ENCODE measurements around the gene PTPRCAP. TPM values are rescaled to one million over a fixed set of nuclear protein-coding genes. Genes with fewer than 3 reads are reported as not detected.

PTPRCAP gene
- total and polyA plus RNA-seq, 9 donors: 0.84 to 1.5 (median 1.2) TPM

- Histone ChIP-seq H3K9me3 (replicated peaks; ENCODE audit: control insufficient read depth, low read depth, low read length) (no peaks in the 10 kb centered on the region), H3K27me3 (ENCODE audit: control insufficient read depth, insufficient read depth, low read length) (no peaks in the 10 kb centered on the region), H3K27ac (ENCODE audit: low read length) (peak overlapping the region; percentile 82), H3K36me3 (ENCODE audit: control insufficient read depth, insufficient read depth, low read length) (peaks cover 9% of the 10 kb centered on the region), H3K4me3 (ENCODE audit: low read length) (peak overlapping the region; percentile 60), H3K4me1 (ENCODE audit: control insufficient read depth, insufficient read depth, low read length) (peaks cover 35% of the 10 kb centered on the region)
- 79% methylated on average over 3 of the region's 3 CpGs for whole genome bisulfite sequencing (ENCODE audit: insufficient coverage)
- DNase-seq: no peak
Observed at GRCh38 chr11:67465189-67465510, 27.7 kb upstream of the PTPRCAP start.

GRCh38 chr11:67464411-67465188 lies 27.1 kb upstream of the PTPRCAP start:
- Histone ChIP-seq H3K9me3 (replicated peaks; ENCODE audit: control insufficient read depth, low read depth, low read length) (no peaks in the 10 kb centered on the region), H3K4me1 (ENCODE audit: control insufficient read depth, insufficient read depth, low read length) (peaks cover 33% of the 10 kb centered on the region), H3K27ac (ENCODE audit: low read length) (peak overlapping the region; percentile 82), H3K36me3 (ENCODE audit: control insufficient read depth, insufficient read depth, low read length) (peaks cover 9% of the 10 kb centered on the region), H3K4me3 (ENCODE audit: low read length) (peak overlapping the region; percentile 60), H3K27me3 (ENCODE audit: control insufficient read depth, insufficient read depth, low read length) (no peaks in the 10 kb centered on the region)
- DNase-seq: peak; percentile 76
- WGBS (ENCODE audit: insufficient coverage): 6% methylated on average over 30 of the region's 56 CpGs

- Histone ChIP-seq H3K9me3 (replicated peaks; ENCODE audit: control insufficient read depth, low read depth, low read length) (no peaks in the 10 kb centered on the region), H3K36me3 (ENCODE audit: control insufficient read depth, insufficient read depth, low read length) (peaks cover 9% of the 10 kb centered on the region), H3K4me3 (ENCODE audit: low read length) (peak overlapping the region; percentile 60), H3K4me1 (ENCODE audit: control insufficient read depth, insufficient read depth, low read length) (peaks cover 29% of the 10 kb centered on the region), H3K27ac (ENCODE audit: low read length) (peak overlapping the region; percentile 82), H3K27me3 (ENCODE audit: control insufficient read depth, insufficient read depth, low read length) (no peaks in the 10 kb centered on the region)
- 84% methylated on average over 11 of the region's 20 CpGs for WGBS (ENCODE audit: insufficient coverage)
- DNase-seq: peak; percentile 21
Observed at GRCh38 chr11:67463680-67464410, 26.4 kb upstream of the PTPRCAP start.

GRCh38 chr11:67463186-67463585 lies 25.7 kb upstream of the PTPRCAP start:
- no peak overlapping the region for H3K4me3 ChIP-seq (ENCODE audit: low read length)
- H3K4me1 ChIP-seq (ENCODE audit: control insufficient read depth, insufficient read depth, low read length): peaks cover 25% of the 10 kb centered on the region
- H3K27me3 ChIP-seq (ENCODE audit: control insufficient read depth, insufficient read depth, low read length): no peaks in the 10 kb centered on the region
- peaks cover 9% of the 10 kb centered on the region for H3K36me3 ChIP-seq (ENCODE audit: control insufficient read depth, insufficient read depth, low read length)
- 88% methylated on average over 2 of the region's 10 CpGs for WGBS (ENCODE audit: insufficient coverage)
- no peaks in the 10 kb centered on the region for H3K9me3 ChIP-seq (replicated peaks; ENCODE audit: control insufficient read depth, low read depth, low read length)
- no peak overlapping the region for H3K27ac ChIP-seq (ENCODE audit: low read length)
- no peak for DNase-seq

GRCh38 chr11:67458266-67458665 lies 20.8 kb upstream of the PTPRCAP start:
- H3K4me1 ChIP-seq (ENCODE audit: control insufficient read depth, insufficient read depth, low read length): no peaks in the 10 kb centered on the region
- H3K9me3 ChIP-seq (replicated peaks; ENCODE audit: control insufficient read depth, low read depth, low read length): no peaks in the 10 kb centered on the region
- H3K4me3 ChIP-seq (ENCODE audit: low read length): no peak overlapping the region
- WGBS (ENCODE audit: insufficient coverage): 77% methylated on average over 16 of the region's 19 CpGs
- peaks cover 4% of the 10 kb centered on the region for H3K27me3 ChIP-seq (ENCODE audit: control insufficient read depth, insufficient read depth, low read length)
- no peak overlapping the region for H3K27ac ChIP-seq (ENCODE audit: low read length)
- H3K36me3 ChIP-seq (ENCODE audit: control insufficient read depth, insufficient read depth, low read length): no peaks in the 10 kb centered on the region
- no peak for DNase-seq

- H3K4me1 ChIP-seq (ENCODE audit: control insufficient read depth, insufficient read depth, low read length): peaks cover 2% of the 10 kb centered on the region
- H3K9me3 ChIP-seq (replicated peaks; ENCODE audit: control insufficient read depth, low read depth, low read length): no peaks in the 10 kb centered on the region
- no peak overlapping the region for H3K4me3 ChIP-seq (ENCODE audit: low read length)
- H3K36me3 ChIP-seq (ENCODE audit: control insufficient read depth, insufficient read depth, low read length): no peaks in the 10 kb centered on the region
- H3K27ac ChIP-seq (ENCODE audit: low read length): no peak overlapping the region
- no peak for DNase-seq
- peaks cover 4% of the 10 kb centered on the region for H3K27me3 ChIP-seq (ENCODE audit: control insufficient read depth, insufficient read depth, low read length)
- WGBS (ENCODE audit: insufficient coverage): 95% methylated on average over 11 of the region's 12 CpGs
Observed at GRCh38 chr11:67457453-67457852, 20.0 kb upstream of the PTPRCAP start.

- 81% methylated on average over 18 of the region's 25 CpGs for WGBS (ENCODE audit: insufficient coverage)
- Histone ChIP-seq H3K4me1 (ENCODE audit: control insufficient read depth, insufficient read depth, low read length) (peaks cover 9% of the 10 kb centered on the region), H3K4me3 (ENCODE audit: low read length) (no peak overlapping the region), H3K36me3 (ENCODE audit: control insufficient read depth, insufficient read depth, low read length) (no peaks in the 10 kb centered on the region), H3K27ac (ENCODE audit: low read length) (no peak overlapping the region), H3K27me3 (ENCODE audit: control insufficient read depth, insufficient read depth, low read length) (peaks cover 4% of the 10 kb centered on the region), H3K9me3 (replicated peaks; ENCODE audit: control insufficient read depth, low read depth, low read length) (no peaks in the 10 kb centered on the region)
- DNase-seq: no peak
Observed at GRCh38 chr11:67456068-67456705, 18.7 kb upstream of the PTPRCAP start.

GRCh38 chr11:67455054-67455453 lies 17.6 kb upstream of the PTPRCAP start, which contains the start of gene CABP4:
TSS of gene CABP4 (plus strand) at chr11:67455354. CDS start at chr11:67455424, 70 bp downstream.
- Histone ChIP-seq H3K27me3 (ENCODE audit: control insufficient read depth, insufficient read depth, low read length) (peaks cover 4% of the 10 kb centered on the region), H3K4me3 (ENCODE audit: low read length) (no peak within 1 kb of the TSS), H3K27ac (ENCODE audit: low read length) (no peak within 1 kb of the TSS), H3K36me3 (ENCODE audit: control insufficient read depth, insufficient read depth, low read length) (no peaks in the 10 kb centered on the region), H3K4me1 (ENCODE audit: control insufficient read depth, insufficient read depth, low read length) (peaks cover 9% of the 10 kb centered on the region), H3K9me3 (replicated peaks; ENCODE audit: control insufficient read depth, low read depth, low read length) (no peaks in the 10 kb centered on the region)
- DNase-seq: no peak
- whole genome bisulfite sequencing (ENCODE audit: insufficient coverage): no CpG with 5 or more reads among the region's 3 CpGs

- DNase-seq: no peak
- Histone ChIP-seq H3K9me3 (replicated peaks; ENCODE audit: control insufficient read depth, low read depth, low read length) (no peaks in the 10 kb centered on the region), H3K36me3 (ENCODE audit: control insufficient read depth, insufficient read depth, low read length) (no peaks in the 10 kb centered on the region), H3K27me3 (ENCODE audit: control insufficient read depth, insufficient read depth, low read length) (peaks cover 4% of the 10 kb centered on the region), H3K27ac (ENCODE audit: low read length) (no peak overlapping the region), H3K4me3 (ENCODE audit: low read length) (no peak overlapping the region), H3K4me1 (ENCODE audit: control insufficient read depth, insufficient read depth, low read length) (peaks cover 9% of the 10 kb centered on the region)
- 82% methylated on average over 13 of the region's 21 CpGs for WGBS (ENCODE audit: insufficient coverage)
Observed at GRCh38 chr11:67453816-67454732, 16.6 kb upstream of the PTPRCAP start.

Measured in muscle of leg (tissue), 11 donors.